NOMO-1 (cell line): ENCODE measurements around the gene ARHGDIB.
A peak's percentile ranks its signal among the peaks of the same experiment; 100 is the strongest.

Experiments used
- DNase-seq, 2 experiments: peaks; one replicate each; lab custom pipeline; 2025; ENCODE audit not compliant: unreplicated experiment in 2 of 2; lab: John Stamatoyannopoulos, UW

Gene ARHGDIB

GRCh38 chr12:14902465-14902864, 58.9 kb downstream of the ARHGDIB start:
- DNase-seq: no peak

GRCh38 chr12:14901228-14901562, 60.2 kb downstream of the ARHGDIB start:
- DNase-seq: no peak

DNA sequence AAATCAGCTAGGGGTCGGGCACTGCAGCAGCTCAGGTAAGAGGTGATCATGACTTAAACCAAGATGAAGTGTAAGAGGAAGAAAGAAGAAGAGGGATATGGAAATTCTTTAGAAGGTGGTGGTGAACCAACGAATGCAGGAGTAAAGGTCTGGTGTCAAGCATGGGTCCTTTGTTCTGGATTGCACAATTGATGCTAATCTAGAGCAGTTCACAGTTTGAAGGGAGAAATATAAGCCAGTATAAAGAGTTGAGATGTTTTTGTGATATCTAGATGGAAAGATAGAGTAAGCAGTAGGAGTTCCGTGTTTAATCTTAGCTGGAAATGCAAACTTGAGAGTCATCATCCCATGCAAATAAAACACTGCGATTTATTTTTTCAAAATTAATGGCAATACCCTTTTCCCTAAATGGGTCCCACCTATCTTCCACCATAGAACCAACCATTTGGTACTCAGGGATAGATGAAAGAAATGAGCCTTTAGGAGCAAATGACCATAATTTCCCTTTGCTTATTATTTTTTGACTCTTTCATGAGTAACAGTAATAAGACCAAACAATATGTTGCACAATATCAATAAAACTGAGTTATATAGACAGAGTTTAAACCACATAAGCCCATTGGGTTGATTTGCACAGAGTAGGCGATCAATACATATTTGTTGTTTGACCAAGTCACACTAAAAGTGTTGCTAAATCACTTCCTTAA, 60.7 kb downstream of the ARHGDIB start:
- peak in 1 of 2 experiments; percentile 4 for DNase-seq

DNA sequence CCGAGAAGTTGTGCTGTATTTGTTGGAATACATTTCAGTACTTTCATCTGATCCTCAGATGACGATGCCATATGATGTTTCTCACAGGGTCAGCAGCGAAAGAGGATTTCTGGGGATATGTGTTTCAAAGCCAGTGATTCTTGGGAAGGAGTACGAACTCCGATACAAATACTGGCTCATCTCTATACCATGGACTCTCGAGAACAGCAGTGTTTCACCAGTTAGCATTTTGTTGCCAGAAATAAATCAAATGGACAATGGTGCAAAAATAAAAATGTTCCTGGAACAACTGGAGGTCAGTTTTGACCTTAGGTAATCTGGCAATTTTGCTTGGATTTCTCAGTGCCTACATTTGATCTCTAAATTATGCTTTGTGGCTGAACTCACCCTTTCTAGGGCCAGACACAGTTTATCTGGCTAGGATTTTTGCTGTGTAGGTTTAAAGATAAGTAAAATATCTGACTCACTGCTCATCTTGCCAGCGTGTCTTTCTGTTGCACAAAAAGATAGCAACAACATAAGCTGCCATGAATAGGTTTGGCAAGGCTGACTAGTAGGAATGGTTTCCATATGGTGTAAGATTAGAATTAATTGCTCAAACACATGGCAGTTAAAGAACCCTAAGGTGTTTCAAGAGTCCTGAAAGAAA, 64.8 kb downstream of the ARHGDIB start:
- no peak for DNase-seq

DNA sequence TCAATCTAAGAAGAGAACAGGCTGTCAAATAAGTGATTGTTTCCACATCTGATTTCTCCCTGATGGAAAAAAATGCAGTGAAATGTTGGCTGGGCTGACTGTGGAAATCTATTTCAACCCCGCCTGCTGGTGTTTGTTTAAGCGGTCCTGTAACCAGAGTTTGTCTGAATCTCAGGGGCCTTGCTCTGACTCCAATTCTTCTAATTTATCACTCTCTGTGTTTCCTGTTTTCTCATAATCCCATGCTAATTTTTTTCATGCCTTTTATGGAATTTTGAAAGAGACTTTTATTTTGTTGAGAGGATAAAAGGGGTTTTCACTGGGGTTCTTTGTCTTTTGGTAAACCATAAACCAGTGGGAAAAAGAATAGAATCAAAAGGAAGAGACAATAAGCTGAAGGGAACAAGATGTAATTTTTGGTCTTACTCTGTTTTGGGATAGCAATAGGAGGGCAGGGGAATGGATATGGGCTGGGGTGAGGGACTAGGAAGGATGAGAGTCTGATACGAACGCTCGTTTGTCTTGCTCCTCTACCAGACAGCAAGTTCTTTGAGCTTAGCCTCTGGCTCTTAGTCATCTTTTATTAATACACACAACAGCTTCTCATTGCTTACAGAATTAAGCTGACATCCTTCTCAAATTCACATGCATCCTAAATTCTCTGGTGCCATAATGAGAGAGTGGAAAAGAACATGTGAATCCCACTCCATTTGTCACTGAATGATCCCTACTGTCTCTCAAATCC, 67.7 kb downstream of the ARHGDIB start:
- DNase-seq: no peak

DNA sequence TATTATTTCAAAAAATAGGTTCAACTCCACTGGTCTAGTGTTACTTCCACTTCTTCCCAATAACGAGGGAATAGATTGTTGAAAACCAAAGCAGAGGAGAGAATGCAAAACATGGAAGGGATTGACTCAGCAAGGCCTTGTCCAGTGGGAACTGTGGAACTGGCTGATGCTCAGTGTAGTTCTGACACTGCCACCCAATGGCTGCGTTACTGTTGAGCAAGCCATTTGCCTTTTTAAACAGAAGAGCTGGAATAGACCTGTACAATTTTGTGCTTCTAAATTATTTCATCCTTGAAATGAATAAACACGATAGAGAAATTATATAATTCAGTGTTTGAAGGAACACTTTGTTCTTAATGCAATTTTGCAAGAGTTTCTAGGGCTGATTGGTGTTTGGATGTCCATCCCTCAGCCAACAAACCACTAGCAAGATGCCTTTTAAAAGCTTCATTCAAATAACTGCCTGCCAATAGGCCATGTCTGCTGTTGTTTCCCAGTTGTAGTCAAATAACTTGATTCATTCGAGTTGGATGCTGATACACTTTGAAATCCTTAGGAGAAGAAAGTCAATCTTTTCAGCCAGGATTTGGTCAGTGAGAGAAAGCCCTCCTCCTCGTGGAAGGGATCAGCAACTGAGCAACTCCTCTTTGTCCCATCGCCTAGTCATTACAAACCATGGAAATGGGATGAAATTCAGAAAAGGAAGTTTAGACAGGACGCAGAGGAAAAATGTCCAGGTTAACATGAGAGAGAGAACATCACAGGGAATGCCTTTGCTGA, 68.5 kb downstream of the ARHGDIB start:
- no peak for DNase-seq
